HG02623 (cell line): Measurements from ENCODE around the gene ZNF254.
"Not testable (repeated sequence)": the region's sequence is repeated elsewhere in the genome, so short reads cannot be mapped to it uniquely, and the experiment has no call there.

Experiments used
- ATAC-seq: cut with Tn5 transposase; IDR thresholded peaks from one replicate; pipeline ENCODE4 v1.9.1; 2021; ENCODE audit warnings: moderate library complexity; ENCODE audit not compliant: unreplicated experiment

Gene ZNF254

GRCh38 chr19:24071078-24071477 lies 15.9 kb upstream of the ZNF254 start:
- no peak for ATAC-seq

- ATAC-seq: no peak
Observed at GRCh38 chr19:24072720-24073119, 14.3 kb upstream of the ZNF254 start.

- no peak for ATAC-seq
Observed at GRCh38 chr19:24073807-24074206, 13.2 kb upstream of the ZNF254 start.

GRCh38 chr19:24074720-24075454 lies 12.1 kb upstream of the ZNF254 start:
- ATAC-seq: no peak

- ATAC-seq: not testable (repeated sequence)
Observed at GRCh38 chr19:24075530-24075929, 11.5 kb upstream of the ZNF254 start.

GRCh38 chr19:24078680-24079079 lies 8.3 kb upstream of the ZNF254 start:
- no peak for ATAC-seq

GRCh38 chr19:24081056-24081455 lies 5.9 kb upstream of the ZNF254 start:
- no peak for ATAC-seq

- no peak for ATAC-seq
Observed at GRCh38 chr19:24098359-24098758, 11.4 kb downstream of the ZNF254 start.

GRCh38 chr19:24099829-24100228 lies 12.8 kb downstream of the ZNF254 start:
- ATAC-seq: no peak

GRCh38 chr19:24100597-24100996 lies 13.6 kb downstream of the ZNF254 start:
- not testable (repeated sequence) for ATAC-seq

GRCh38 chr19:24101459-24102115 lies 14.6 kb downstream of the ZNF254 start:
- no peak for ATAC-seq

- ATAC-seq: no peak
Observed at GRCh38 chr19:24127601-24128000, 40.6 kb downstream of the ZNF254 start.

- no peak for ATAC-seq
Observed at GRCh38 chr19:24140099-24140498, 53.1 kb downstream of the ZNF254 start.

GRCh38 chr19:24140591-24140990 lies 53.6 kb downstream of the ZNF254 start:
- no peak for ATAC-seq

GRCh38 chr19:24141612-24142011 lies 54.6 kb downstream of the ZNF254 start:
- ATAC-seq: no peak

GRCh38 chr19:24142771-24143170 lies 55.8 kb downstream of the ZNF254 start:
- no peak for ATAC-seq

- ATAC-seq: no peak
Observed at GRCh38 chr19:24159707-24160106, 72.7 kb downstream of the ZNF254 start.

- ATAC-seq: no peak
Observed at GRCh38 chr19:24166055-24166454, 79.1 kb downstream of the ZNF254 start.

GRCh38 chr19:24173882-24174281 lies 86.9 kb downstream of the ZNF254 start:
- no peak for ATAC-seq

GRCh38 chr19:24177686-24178085 lies 90.7 kb downstream of the ZNF254 start:
- no peak for ATAC-seq

GRCh38 chr19:24178207-24178606 lies 91.2 kb downstream of the ZNF254 start:
- ATAC-seq: no peak
